Activated CD8-positive, alpha-beta T cell treated with anti-CD3 and anti-CD28 coated beads for 36 hours (primary cell): ENCODE data around the gene ENTPD5. TPM values are rescaled to one million over a fixed set of nuclear protein-coding genes. Genes with fewer than 3 reads are reported as not detected.

Experiments used
- ATAC-seq: fragments of 200-7000 bp; cut with Tn5 transposase; one replicate; pipeline ENCODE4 v1.10.0; 2021; ENCODE audit warnings: mild to moderate bottlenecking, moderate library complexity
- CTCF ChIA-PET: fragments of 350-600 bp; sonication (Branson Sonifier 250); formaldehyde crosslinking; loops from one replicate; lab custom pipeline; 2021; ENCODE audit warnings: antibody characterized with exemption; lab: Charles Lee
- POLR2A ChIA-PET: fragments of 350-600 bp; sonication (Branson Sonifier 250); formaldehyde crosslinking; loops from one replicate; lab custom pipeline; 2021; ENCODE audit warnings: antibody characterized with exemption; lab: Charles Lee
- DNase-seq: peaks from one replicate; pipeline ENCODE4 v3.0.0-alpha.2; 2020
- H3K27ac Mint-ChIP-seq: one replicate; pipeline ENCODE4 v1.8.0; 2021; ENCODE audit warnings: mild to moderate bottlenecking, mixed read lengths
- H3K27me3 Mint-ChIP-seq: one replicate; pipeline ENCODE4 v1.8.0; 2021; ENCODE audit warnings: mixed read lengths
- H3K36me3 Mint-ChIP-seq: one replicate; pipeline ENCODE4 v1.8.0; 2021; ENCODE audit warnings: low read depth, mixed read lengths
- H3K4me1 Mint-ChIP-seq: one replicate; pipeline ENCODE4 v1.8.0; 2021; ENCODE audit warnings: low read depth, mixed read lengths
- H3K4me3 Mint-ChIP-seq: one replicate; pipeline ENCODE4 v1.8.0; 2021; ENCODE audit warnings: mild to moderate bottlenecking, moderate library complexity, mixed read lengths
- H3K9me3 Mint-ChIP-seq: one replicate; pipeline ENCODE4 v1.8.0; 2021; ENCODE audit warnings: mixed read lengths
- CTCF ChIP-seq: fragments of 200-600 bp; IDR thresholded peaks from one replicate; pipeline ENCODE4 v1.8.0; 2022; ENCODE audit warnings: antibody characterized with exemption, mild to moderate bottlenecking
- intact Hi-C: fragments of 100-400 bp; cut with micrococcal nuclease; formaldehyde crosslinking; loops from one replicate; pipeline ENCODE4 v1.10.0; 2022
- total RNA-seq, 2 experiments: library from RNA; stranded (reverse); gene quantifications; one replicate each; pipeline ENCODE4 v1.2.3, GENCODE V29; 2021

Gene ENTPD5
- total RNA-seq, 2 experiments from 2014 or later: 11.9 to 13.9 TPM

GRCh38 chr14:74062809-74063150 lies 43.7 kb upstream of the ENTPD5 start:
- peaks cover 3% of the 10 kb centered on the region for H3K36me3 Mint-ChIP-seq
- intact Hi-C loops: no loop called here
- H3K27ac Mint-ChIP-seq: no peak overlapping the region
- ChIA-PET POLR2A (no interaction called here), CTCF (interaction anchor here (1.0 kb wide), 1 partner anchor 492 kb away, joined by 3 read pairs; no protein-coding TSS in a partner anchor)
- H3K9me3 Mint-ChIP-seq: no peaks in the 10 kb centered on the region
- no peaks in the 10 kb centered on the region for H3K4me1 Mint-ChIP-seq
- H3K27me3 Mint-ChIP-seq: no peaks in the 10 kb centered on the region
- ATAC-seq (no peak), DNase-seq (no peak)
- no peak overlapping the region for H3K4me3 Mint-ChIP-seq
- TF ChIP-seq CTCF: no peak

GRCh38 chr14:74049876-74050495 lies 30.9 kb upstream of the ENTPD5 start:
- H3K4me3 Mint-ChIP-seq: no peak overlapping the region
- DNase-seq (no peak), ATAC-seq (no peak)
- ChIA-PET CTCF (no interaction called here), POLR2A (no interaction called here)
- no peaks in the 10 kb centered on the region for H3K9me3 Mint-ChIP-seq
- no peak overlapping the region for H3K27ac Mint-ChIP-seq
- no peaks in the 10 kb centered on the region for H3K27me3 Mint-ChIP-seq
- intact Hi-C loops: no loop called here
- no peak for TF ChIP-seq CTCF
- H3K4me1 Mint-ChIP-seq: no peaks in the 10 kb centered on the region
- H3K36me3 Mint-ChIP-seq: no peaks in the 10 kb centered on the region

- no peak for TF ChIP-seq CTCF
- H3K27me3 Mint-ChIP-seq: no peaks in the 10 kb centered on the region
- intact Hi-C loops: no loop called here
- H3K4me1 Mint-ChIP-seq: no peaks in the 10 kb centered on the region
- CTCF ChIA-PET: interaction anchor here (0.6 kb wide), 1 partner anchor 16 kb away, joined by 3 read pairs; no protein-coding TSS in a partner anchor
- POLR2A ChIA-PET: no interaction called here
- DNase-seq: no peak
- no peaks in the 10 kb centered on the region for H3K36me3 Mint-ChIP-seq
- ATAC-seq: no peak
- H3K9me3 Mint-ChIP-seq: no peaks in the 10 kb centered on the region
- H3K4me3 Mint-ChIP-seq: no peak overlapping the region
- no peak overlapping the region for H3K27ac Mint-ChIP-seq
Observed at GRCh38 chr14:74048281-74048680, 29.2 kb upstream of the ENTPD5 start.

- no peaks in the 10 kb centered on the region for H3K27me3 Mint-ChIP-seq
- CTCF ChIA-PET: no interaction called here
- ATAC-seq (no peak), DNase-seq (no peak)
- H3K4me1 Mint-ChIP-seq: no peaks in the 10 kb centered on the region
- H3K36me3 Mint-ChIP-seq: no peaks in the 10 kb centered on the region
- H3K27ac Mint-ChIP-seq: no peak overlapping the region
- POLR2A ChIA-PET: no interaction called here
- intact Hi-C loops: no loop called here
- H3K9me3 Mint-ChIP-seq: no peaks in the 10 kb centered on the region
- no peak for TF ChIP-seq CTCF
- no peak overlapping the region for H3K4me3 Mint-ChIP-seq
Observed at GRCh38 chr14:74045522-74045921, 26.4 kb upstream of the ENTPD5 start.

- intact Hi-C loops: no loop called here
- Mint-ChIP-seq H3K36me3 (no peaks in the 10 kb centered on the region), H3K27ac (no peak overlapping the region), H3K4me3 (no peak overlapping the region), H3K4me1 (no peaks in the 10 kb centered on the region), H3K9me3 (no peaks in the 10 kb centered on the region), H3K27me3 (no peaks in the 10 kb centered on the region)
- no peak for ATAC-seq
- ChIA-PET POLR2A (no interaction called here), CTCF (interaction anchor here (1.7 kb wide), 1 partner anchor 11 kb away, joined by 6 read pairs; no protein-coding TSS in a partner anchor)
- TF ChIP-seq CTCF: no peak
- no peak for DNase-seq
Observed at GRCh38 chr14:74042296-74042695, 23.2 kb upstream of the ENTPD5 start.
